Medulla oblongata (tissue), 1 donor: ENCODE measurements around the gene STAT1.

Experiments used
- DNase-seq: peaks from one replicate; pipeline ENCODE4 v3.0.0-alpha.2; 2015; ENCODE audit errors: extremely low spot score

STAT1 gene

GRCh38 chr2:191013932-191014652 lies at the start of gene STAT1:
Gene STAT1 (minus strand): TSS chr2:191014171. CDS start chr2:191010003, 4,168 bp downstream.
- peak; percentile 94 for DNase-seq

GRCh38 chr2:191063584-191063983 lies 49.6 kb upstream of the STAT1 start:
- no peak for DNase-seq

GRCh38 chr2:191061381-191061980 lies 47.5 kb upstream of the STAT1 start:
- DNase-seq: no peak

- DNase-seq: no peak
These were observed 45.3 kb upstream of the STAT1 start for GRCh38 chr2:191059308-191059707.

GRCh38 chr2:191056228-191056627 lies 42.3 kb upstream of the STAT1 start:
- DNase-seq: no peak

- DNase-seq: no peak
These were observed 39.3 kb upstream of the STAT1 start for GRCh38 chr2:191053256-191053655.

- peak; percentile 54 for DNase-seq
These were observed 38.1 kb upstream of the STAT1 start for GRCh38 chr2:191051825-191052778.

GRCh38 chr2:191051177-191051576 lies 37.2 kb upstream of the STAT1 start:
- DNase-seq: no peak

- no peak for DNase-seq
These were observed 36.6 kb upstream of the STAT1 start for GRCh38 chr2:191050640-191050987.

GRCh38 chr2:191049728-191050639 lies 36.0 kb upstream of the STAT1 start:
- DNase-seq: no peak

GRCh38 chr2:191048073-191048472 lies 34.1 kb upstream of the STAT1 start:
- no peak for DNase-seq

- no peak for DNase-seq
These were observed 31.2 kb upstream of the STAT1 start for GRCh38 chr2:191045141-191045540.

- DNase-seq: no peak
These were observed 29.5 kb upstream of the STAT1 start for GRCh38 chr2:191043438-191043837.

GRCh38 chr2:191041418-191042161 lies 27.6 kb upstream of the STAT1 start:
- DNase-seq: no peak

GRCh38 chr2:191039616-191040015 lies 25.6 kb upstream of the STAT1 start:
- no peak for DNase-seq

- DNase-seq: no peak
These were observed 24.8 kb upstream of the STAT1 start for GRCh38 chr2:191038741-191039140.

- no peak for DNase-seq
These were observed 24.3 kb upstream of the STAT1 start for GRCh38 chr2:191038241-191038725.

GRCh38 chr2:191037351-191037750 lies 23.4 kb upstream of the STAT1 start:
- DNase-seq: no peak

GRCh38 chr2:191036363-191036762 lies 22.4 kb upstream of the STAT1 start:
- no peak for DNase-seq

- DNase-seq: no peak
These were observed 18.8 kb upstream of the STAT1 start for GRCh38 chr2:191032588-191033429.
